NCI-H2227 (cell line): ENCODE measurements around the gene ENHO.

Source experiments
- DNase-seq: peaks from one replicate; lab custom pipeline; 2025; ENCODE audit not compliant: unreplicated experiment; lab: John Stamatoyannopoulos, UW

The ENHO gene

GRCh38 chr9:34555936-34556525, 33.2 kb upstream of the ENHO start:
- DNase-seq: no peak

GRCh38 chr9:34555500-34555899, 32.7 kb upstream of the ENHO start:
- no peak for DNase-seq

GRCh38 chr9:34555002-34555348, 32.2 kb upstream of the ENHO start:
- peak; percentile 55 for DNase-seq

GRCh38 chr9:34554211-34555001, 31.6 kb upstream of the ENHO start:
- peak; percentile 32 for DNase-seq

- DNase-seq: no peak
Observed at GRCh38 chr9:34553511-34554021, 30.8 kb upstream of the ENHO start.

GRCh38 chr9:34552986-34553385, 30.2 kb upstream of the ENHO start:
- DNase-seq: no peak

GRCh38 chr9:34552606-34552981, 29.8 kb upstream of the ENHO start:
- no peak for DNase-seq

GRCh38 chr9:34551751-34552605, 29.2 kb upstream of the ENHO start:
- DNase-seq: no peak

GRCh38 chr9:34550681-34551270, 28.0 kb upstream of the ENHO start:
- no peak for DNase-seq

- DNase-seq: no peak
Observed at GRCh38 chr9:34550016-34550680, 27.4 kb upstream of the ENHO start.

GRCh38 chr9:34549407-34549732, 26.6 kb upstream of the ENHO start:
- DNase-seq: no peak

GRCh38 chr9:34547960-34548611, 25.3 kb upstream of the ENHO start:
- DNase-seq: peak; percentile 70

GRCh38 chr9:34546834-34547827, 24.3 kb upstream of the ENHO start:
- peak; percentile 59 for DNase-seq

- DNase-seq: no peak
Observed at GRCh38 chr9:34546102-34546833, 23.5 kb upstream of the ENHO start.

- DNase-seq: no peak
Observed at GRCh38 chr9:34545497-34545896, 22.7 kb upstream of the ENHO start.

- no peak for DNase-seq
Observed at GRCh38 chr9:34544035-34544434, 21.2 kb upstream of the ENHO start.

- DNase-seq: no peak
Observed at GRCh38 chr9:34541540-34541939, 18.8 kb upstream of the ENHO start.

- DNase-seq: no peak
Observed at GRCh38 chr9:34540827-34541226, 18.0 kb upstream of the ENHO start.

GRCh38 chr9:34536685-34537084, 13.9 kb upstream of the ENHO start:
- DNase-seq: no peak
